ENCODE measurements around the gene HK1.
"Not testable (repeated sequence)": the region's sequence is repeated elsewhere in the genome, so short reads cannot be mapped to it uniquely, and the experiment has no call there.

The HK1 gene

GRCh38 chr10:69308304-69308703, 30.0 kb downstream of the HK1 start:
- DNase-seq (ENCODE audit: low read depth in 2 of 2) = not testable (repeated sequence)

- DNase-seq (ENCODE audit: low read depth in 2 of 2) = no peak
Observed at GRCh38 chr10:69311309-69311708, 33.0 kb downstream of the HK1 start.

- DNase-seq (ENCODE audit: low read depth in 2 of 2) = no peak
Observed at GRCh38 chr10:69312528-69312927, 34.2 kb downstream of the HK1 start.

- no peak for DNase-seq (ENCODE audit: low read depth in 2 of 2)
Observed at GRCh38 chr10:69315100-69315542, 36.8 kb downstream of the HK1 start.

GRCh38 chr10:69315610-69316312, 37.5 kb downstream of the HK1 start:
- no peak for DNase-seq (ENCODE audit: low read depth in 2 of 2)

GRCh38 chr10:69316313-69317059, 38.2 kb downstream of the HK1 start:
- no peak for DNase-seq (ENCODE audit: low read depth in 2 of 2)

- DNase-seq (ENCODE audit: low read depth in 2 of 2) = no peak
Observed at GRCh38 chr10:69317175-69317604, 38.9 kb downstream of the HK1 start.

GRCh38 chr10:69317626-69318105, 39.4 kb downstream of the HK1 start:
- no peak for DNase-seq (ENCODE audit: low read depth in 2 of 2)

GRCh38 chr10:69318106-69318866, 40.0 kb downstream of the HK1 start:
- peak; percentile 87 to 89 for DNase-seq (ENCODE audit: low read depth in 2 of 2)

GRCh38 chr10:69318867-69319727, 40.8 kb downstream of the HK1 start:
- peak; percentile 67 to 76 for DNase-seq (ENCODE audit: low read depth in 2 of 2)

- no peak for DNase-seq (ENCODE audit: low read depth in 2 of 2)
Observed at GRCh38 chr10:69319841-69320316, 41.6 kb downstream of the HK1 start.

- DNase-seq (ENCODE audit: low read depth in 2 of 2) = no peak
Observed at GRCh38 chr10:69320521-69320920, 42.2 kb downstream of the HK1 start.

GRCh38 chr10:69321039-69321715, 42.9 kb downstream of the HK1 start:
- DNase-seq (ENCODE audit: low read depth in 2 of 2) = no peak

- DNase-seq (ENCODE audit: low read depth in 2 of 2) = no peak
Observed at GRCh38 chr10:69321865-69322264, 43.6 kb downstream of the HK1 start.

- not testable (repeated sequence) for DNase-seq (ENCODE audit: low read depth in 2 of 2)
Observed at GRCh38 chr10:69322346-69322745, 44.0 kb downstream of the HK1 start.

GRCh38 chr10:69323622-69324021, 45.3 kb downstream of the HK1 start:
- DNase-seq (ENCODE audit: low read depth in 2 of 2) = no peak

GRCh38 chr10:69324583-69324982, 46.3 kb downstream of the HK1 start:
- no peak for DNase-seq (ENCODE audit: low read depth in 2 of 2)

GRCh38 chr10:69325637-69326523, 47.6 kb downstream of the HK1 start:
- not testable (repeated sequence) for DNase-seq (ENCODE audit: low read depth in 2 of 2)

GRCh38 chr10:69326692-69327091, 48.4 kb downstream of the HK1 start:
- DNase-seq (ENCODE audit: low read depth in 2 of 2) = no peak
